ENCODE measurements around the gene MYH11.

- no peak for TF ChIP-seq CTCF (IDR thresholded peaks at IDR 0.05; ENCODE audit: poor library complexity, severe bottlenecking)
- no peak for TF ChIP-seq EZH2 (IDR thresholded peaks at IDR 0.05; ENCODE audit: borderline replicate concordance, insufficient read depth, low read length, poor library complexity, severe bottlenecking)
These were observed 84.1 kb downstream of the MYH11 start for GRCh38 chr16:15772579-15773293.

Data from neural cell (in vitro differentiated cells).